ENCODE data around the gene APBA1.

The APBA1 gene

DNA sequence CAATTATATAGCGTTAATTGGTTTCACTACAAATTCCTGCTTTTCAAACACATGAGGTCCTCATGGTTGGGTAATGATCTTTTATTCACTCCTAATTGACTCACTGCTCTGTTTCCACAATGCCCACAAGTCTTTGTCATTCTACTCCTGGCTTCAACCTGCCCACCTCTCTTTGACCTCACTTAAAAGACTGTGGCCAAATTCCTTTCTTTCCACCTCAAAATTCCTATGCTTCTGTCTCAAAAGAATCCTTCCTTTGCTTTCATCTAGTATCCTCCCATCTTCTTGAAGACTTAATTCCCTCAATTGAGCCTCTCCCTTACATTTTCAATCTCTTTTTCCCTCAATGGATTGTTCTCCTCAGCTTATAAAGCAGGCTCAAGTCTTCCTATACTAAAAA is 4.9 kb downstream of the APBA1 start:
- TF ChIP-seq, protein P1, sequence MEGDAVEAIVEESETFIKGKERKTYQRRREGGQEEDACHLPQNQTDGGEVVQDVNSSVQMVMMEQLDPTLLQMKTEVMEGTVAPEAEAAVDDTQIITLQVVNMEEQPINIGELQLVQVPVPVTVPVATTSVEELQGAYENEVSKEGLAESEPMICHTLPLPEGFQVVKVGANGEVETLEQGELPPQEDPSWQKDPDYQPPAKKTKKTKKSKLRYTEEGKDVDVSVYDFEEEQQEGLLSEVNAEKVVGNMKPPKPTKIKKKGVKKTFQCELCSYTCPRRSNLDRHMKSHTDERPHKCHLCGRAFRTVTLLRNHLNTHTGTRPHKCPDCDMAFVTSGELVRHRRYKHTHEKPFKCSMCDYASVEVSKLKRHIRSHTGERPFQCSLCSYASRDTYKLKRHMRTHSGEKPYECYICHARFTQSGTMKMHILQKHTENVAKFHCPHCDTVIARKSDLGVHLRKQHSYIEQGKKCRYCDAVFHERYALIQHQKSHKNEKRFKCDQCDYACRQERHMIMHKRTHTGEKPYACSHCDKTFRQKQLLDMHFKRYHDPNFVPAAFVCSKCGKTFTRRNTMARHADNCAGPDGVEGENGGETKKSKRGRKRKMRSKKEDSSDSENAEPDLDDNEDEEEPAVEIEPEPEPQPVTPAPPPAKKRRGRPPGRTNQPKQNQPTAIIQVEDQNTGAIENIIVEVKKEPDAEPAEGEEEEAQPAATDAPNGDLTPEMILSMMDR (conservative IDR thresholded peaks at IDR 0.05; ENCODE audit: control insufficient read depth, insufficient read depth, low read depth, low read length) = no peak
- H3K4me3 ChIP-seq (ENCODE audit: control insufficient read depth, low read depth, low read length) = no peak overlapping the region
- no peak for DNase-seq (ENCODE audit: low read depth)

- no peak overlapping the region for H3K4me3 ChIP-seq (ENCODE audit: control insufficient read depth, low read depth, low read length)
- TF ChIP-seq, protein P1 (conservative IDR thresholded peaks at IDR 0.05; ENCODE audit: control insufficient read depth, insufficient read depth, low read depth, low read length) = no peak
- no peak for DNase-seq (ENCODE audit: low read depth)
Measured at GRCh38 chr9:69660304-69660703, 11.9 kb downstream of the APBA1 start.

GRCh38 chr9:69658987-69659675 is 13.0 kb downstream of the APBA1 start:
- H3K4me3 ChIP-seq (ENCODE audit: control insufficient read depth, low read depth, low read length) = no peak overlapping the region
- TF ChIP-seq, protein P1 (conservative IDR thresholded peaks at IDR 0.05; ENCODE audit: control insufficient read depth, insufficient read depth, low read depth, low read length) = no peak
- DNase-seq (ENCODE audit: low read depth) = no peak

GRCh38 chr9:69657269-69657668 is 14.9 kb downstream of the APBA1 start:
- DNase-seq (ENCODE audit: low read depth) = peak; percentile 72
- TF ChIP-seq, protein P1 (conservative IDR thresholded peaks at IDR 0.05; ENCODE audit: control insufficient read depth, insufficient read depth, low read depth, low read length) = no peak
- H3K4me3 ChIP-seq (ENCODE audit: control insufficient read depth, low read depth, low read length) = no peak overlapping the region

- TF ChIP-seq, protein P1 (conservative IDR thresholded peaks at IDR 0.05; ENCODE audit: control insufficient read depth, insufficient read depth, low read depth, low read length) = no peak
- no peak for DNase-seq (ENCODE audit: low read depth)
- H3K4me3 ChIP-seq (ENCODE audit: control insufficient read depth, low read depth, low read length) = no peak overlapping the region
Measured at GRCh38 chr9:69655065-69655464, 17.1 kb downstream of the APBA1 start.

- DNase-seq (ENCODE audit: low read depth) = no peak
- no peak overlapping the region for H3K4me3 ChIP-seq (ENCODE audit: control insufficient read depth, low read depth, low read length)
- TF ChIP-seq, protein P1 (conservative IDR thresholded peaks at IDR 0.05; ENCODE audit: control insufficient read depth, insufficient read depth, low read depth, low read length) = no peak
Measured at GRCh38 chr9:69653261-69653660, 18.9 kb downstream of the APBA1 start.
